GM12891 (cell line): Measurements from ENCODE around the gene KLHL5.

Experiments used
- DNase-seq: peaks from one replicate; pipeline ENCODE4 v3.0.0; 2011; ENCODE audit warnings: low spot score; ENCODE audit not compliant: insufficient read length
- FAIRE-seq: peaks from 2 replicates; lab custom pipeline; 2011; peaks lifted over from hg19 to GRCh38; lab: Jason Lieb, UNC
- PAX5 ChIP-seq: IDR thresholded peaks from 2 replicates; pipeline ENCODE4 v1.6.1; 2011; ENCODE audit warnings: low read length, moderate library complexity, mild to moderate bottlenecking; ENCODE audit not compliant: insufficient read depth, severe bottlenecking
- POLR2A ChIP-seq: IDR thresholded peaks from 2 replicates; pipeline ENCODE4 v1.6.1; 2011; ENCODE audit warnings: low read depth, low read length, control low read depth
- POLR2AphosphoS5 ChIP-seq: IDR thresholded peaks from 2 replicates; pipeline ENCODE4 v1.6.1; 2011; ENCODE audit warnings: low read depth, low read length, control low read depth
- POU2F2 ChIP-seq: IDR thresholded peaks from 2 replicates; pipeline ENCODE4 v1.6.1; 2011; ENCODE audit warnings: low read depth, mild to moderate bottlenecking, control low read depth, low read length, moderate library complexity
- SPI1 ChIP-seq: IDR thresholded peaks from 2 replicates; pipeline ENCODE4 v1.6.1; 2011; ENCODE audit warnings: low read depth, low read length, control low read depth
- TAF1 ChIP-seq: IDR thresholded peaks from 2 replicates; pipeline ENCODE4 v1.6.1; 2011; ENCODE audit warnings: low read depth, low read length, control low read depth

Gene KLHL5

DNA sequence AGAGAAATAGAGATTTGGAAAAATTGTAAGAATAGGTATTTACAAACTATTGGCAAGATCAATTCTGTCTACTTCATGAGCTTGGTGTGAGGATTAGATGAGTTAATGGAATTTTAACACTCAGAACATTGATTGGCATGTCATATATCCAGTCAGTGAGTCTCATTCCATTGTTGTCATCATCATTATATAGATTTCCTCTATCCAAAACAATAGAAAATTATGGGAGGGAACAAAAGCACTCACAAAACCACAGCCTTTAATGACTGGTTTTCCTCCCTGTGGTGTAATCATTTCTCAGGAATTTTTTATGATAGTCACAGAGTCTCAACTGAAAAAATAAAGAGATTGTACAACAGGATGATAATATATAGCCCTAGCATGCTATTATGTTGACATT is 21.1 kb downstream of the KLHL5 start:
- FAIRE-seq, result no peak
- DNase-seq, result no peak

DNA sequence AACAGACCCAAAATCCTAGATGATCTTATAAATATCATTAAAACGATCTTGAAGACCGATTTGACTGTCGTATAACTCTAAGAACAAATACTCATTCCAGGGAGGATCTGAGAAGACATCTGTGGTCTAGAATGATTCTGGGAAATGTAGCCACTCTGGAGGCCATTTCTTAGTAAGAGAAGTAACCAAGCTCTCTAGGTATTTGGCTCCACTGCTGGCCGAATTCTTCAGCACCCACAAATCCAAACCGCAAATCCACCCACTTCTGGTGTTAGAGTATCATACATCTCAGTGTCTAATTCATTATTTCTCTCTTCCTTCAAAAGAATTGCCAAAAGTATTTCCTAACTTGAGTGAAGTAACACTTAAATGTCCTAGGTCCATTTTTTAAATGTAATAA is 23.9 kb downstream of the KLHL5 start:
- TF ChIP-seq POLR2A (no peak), PAX5 (no peak), SPI1 (no peak), TAF1 (no peak), POU2F2 (no peak), POLR2AphosphoS5 (no peak)
- DNase-seq (no peak), FAIRE-seq (no peak)

More for the DNA sequence above, 21.1 kb downstream of the KLHL5 start:
- TF ChIP-seq POU2F2, result no peak
- no peak for TF ChIP-seq POLR2AphosphoS5
- TF ChIP-seq PAX5, result no peak
- no peak for TF ChIP-seq TAF1
- TF ChIP-seq POLR2A, result no peak
- TF ChIP-seq SPI1, result no peak

DNA sequence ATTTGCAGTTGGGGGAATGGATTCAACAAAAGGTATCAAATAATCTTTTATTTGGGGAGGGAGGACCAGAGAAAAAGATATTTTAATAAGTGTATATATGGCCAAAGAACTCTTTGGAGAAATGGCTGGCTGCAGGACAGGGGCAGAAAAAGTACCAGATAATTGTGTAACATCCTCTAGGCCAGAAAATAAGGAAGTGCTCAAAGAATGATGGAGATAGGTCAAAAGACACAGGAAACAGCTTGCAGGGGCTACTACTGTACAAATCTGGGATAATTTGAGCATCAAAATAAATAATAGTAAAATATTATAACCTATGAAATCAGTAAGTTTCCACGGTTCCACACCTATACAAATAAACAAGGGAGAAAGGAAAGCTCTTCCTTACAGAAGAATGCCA is 34.8 kb downstream of the KLHL5 start:
- TF ChIP-seq PAX5 (no peak), SPI1 (peak; percentile 52)
- no peak for DNase-seq
- no peak for FAIRE-seq

DNA sequence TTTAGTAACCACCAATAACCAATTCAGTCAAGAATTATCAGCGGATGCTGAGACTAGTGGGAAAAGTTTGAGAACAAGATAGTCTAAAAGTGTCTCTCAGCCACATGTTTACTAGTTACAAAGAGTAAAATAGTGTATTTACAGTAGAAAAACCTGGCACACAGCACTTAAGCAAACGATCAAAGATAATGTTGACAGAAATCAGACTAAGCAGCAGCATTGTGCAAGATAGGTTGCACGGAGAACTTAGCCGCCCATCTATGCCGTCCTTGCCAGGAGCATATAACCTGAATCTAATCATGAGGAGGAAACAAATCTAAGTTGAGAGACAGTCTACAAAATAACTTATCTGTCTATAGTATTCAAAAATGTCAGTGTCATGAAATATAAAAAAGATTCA is 35.3 kb downstream of the KLHL5 start:
- DNase-seq (no peak), FAIRE-seq (no peak)
- no peak for TF ChIP-seq TAF1
- no peak for TF ChIP-seq SPI1
- no peak for TF ChIP-seq PAX5
- TF ChIP-seq POLR2A, result no peak
- no peak for TF ChIP-seq POU2F2
- TF ChIP-seq POLR2AphosphoS5, result no peak

DNA sequence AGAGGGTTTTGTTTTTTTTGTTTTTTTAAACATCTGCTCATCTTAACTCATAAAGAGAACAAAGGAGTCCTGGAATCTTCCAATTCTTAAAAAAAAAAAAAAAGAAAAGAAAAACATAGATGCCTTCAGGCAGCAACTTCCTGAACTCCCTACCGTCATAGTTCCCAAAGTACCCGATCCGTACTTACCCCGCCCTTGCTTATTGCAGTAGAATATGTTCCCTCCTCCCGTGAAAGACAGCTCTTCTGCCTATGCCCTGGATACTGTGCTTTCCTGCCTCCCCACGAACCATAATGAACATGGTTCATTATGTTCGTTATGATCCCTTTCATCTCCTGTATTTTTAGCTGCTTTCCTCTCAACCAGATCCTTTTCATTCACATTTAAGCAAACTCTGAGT is 40.3 kb downstream of the KLHL5 start:
- TF ChIP-seq POU2F2, result no peak
- no peak for TF ChIP-seq POLR2AphosphoS5
- TF ChIP-seq PAX5, result no peak
- TF ChIP-seq SPI1, result no peak
- TF ChIP-seq POLR2A, result no peak
- no peak for TF ChIP-seq TAF1
- DNase-seq (no peak), FAIRE-seq (no peak)

DNA sequence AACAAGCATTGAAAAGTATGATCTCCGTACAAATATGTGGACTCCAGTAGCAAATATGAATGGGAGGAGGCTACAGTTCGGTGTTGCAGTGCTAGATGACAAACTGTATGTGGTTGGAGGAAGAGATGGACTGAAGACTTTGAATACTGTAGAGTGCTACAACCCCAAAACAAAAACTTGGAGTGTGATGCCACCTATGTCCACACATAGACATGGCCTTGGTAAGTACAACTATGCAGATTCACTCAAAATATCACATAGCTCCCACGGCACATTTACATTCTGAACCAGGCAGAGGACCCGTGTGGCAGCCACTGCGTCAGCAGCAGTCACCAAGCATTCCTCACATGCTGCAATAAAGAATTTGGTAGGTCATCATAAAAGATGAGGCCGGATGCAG is 41.3 kb downstream of the KLHL5 start:
- DNase-seq (no peak), FAIRE-seq (no peak)
- TF ChIP-seq POLR2AphosphoS5, result no peak
- no peak for TF ChIP-seq TAF1
- TF ChIP-seq PAX5, result no peak
- TF ChIP-seq POLR2A, result no peak
- no peak for TF ChIP-seq SPI1
- TF ChIP-seq POU2F2, result no peak

DNA sequence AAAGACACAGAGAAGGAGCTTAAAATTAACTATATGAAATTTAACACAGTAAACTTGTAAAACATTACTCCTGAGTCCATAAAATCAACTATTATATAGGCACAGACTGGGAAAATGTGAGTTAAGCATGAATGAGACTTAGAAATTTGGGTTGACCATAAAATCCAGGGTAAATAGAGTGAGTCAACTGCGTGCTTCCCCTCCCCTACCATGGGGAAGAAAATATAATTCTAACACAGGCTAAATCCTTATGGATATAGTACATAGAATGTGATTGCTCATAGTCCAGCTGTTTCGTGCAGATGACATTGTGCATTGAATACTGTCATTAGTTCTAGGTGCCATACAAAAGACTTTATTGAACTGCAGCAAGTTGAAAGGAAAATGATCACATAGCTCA is 42.2 kb downstream of the KLHL5 start:
- FAIRE-seq (no peak), DNase-seq (no peak)
- TF ChIP-seq POU2F2, result no peak
- no peak for TF ChIP-seq PAX5
- no peak for TF ChIP-seq POLR2AphosphoS5
- TF ChIP-seq TAF1, result no peak
- TF ChIP-seq POLR2A, result no peak
- no peak for TF ChIP-seq SPI1

DNA sequence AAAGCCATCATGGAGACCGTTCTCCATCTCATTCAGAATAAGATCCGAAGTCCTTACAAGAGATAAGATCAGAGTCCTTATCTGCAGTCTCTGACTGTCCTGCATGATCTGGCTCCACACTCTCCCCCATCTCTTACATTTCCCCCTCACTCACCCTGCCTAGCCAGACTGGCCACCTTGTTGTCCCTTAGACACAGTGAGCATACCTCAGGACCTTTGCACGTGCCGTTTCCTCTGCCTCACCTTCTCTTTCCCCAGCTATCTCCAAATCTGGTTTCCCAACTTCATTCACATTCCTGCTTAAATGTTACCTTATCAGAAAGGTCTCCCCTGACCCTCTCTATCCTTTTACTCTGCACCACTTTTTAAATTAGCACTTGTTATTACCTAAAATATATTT is 44.0 kb downstream of the KLHL5 start:
- no peak for TF ChIP-seq PAX5
- DNase-seq, result no peak
- FAIRE-seq, result no peak

DNA sequence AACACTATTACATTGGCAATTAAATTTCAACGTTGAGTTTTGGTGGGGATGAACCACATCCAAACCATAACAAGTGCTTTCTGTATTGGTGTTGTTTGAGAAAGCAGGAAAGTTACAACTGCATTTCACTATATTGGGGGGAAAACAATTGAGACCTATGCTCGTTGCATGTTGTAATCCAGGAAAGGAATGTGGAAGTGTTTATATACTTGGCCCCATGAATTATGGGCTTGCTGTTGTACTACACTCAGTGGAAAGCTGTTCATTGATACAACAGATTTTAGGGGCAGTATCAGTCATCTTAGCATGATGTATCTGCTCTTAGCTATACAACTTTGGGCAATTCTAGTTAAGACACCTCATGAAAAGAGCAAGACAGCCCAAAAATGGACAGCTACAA is 52.4 kb downstream of the KLHL5 start:
- TF ChIP-seq SPI1, result no peak
- no peak for TF ChIP-seq POLR2A
- TF ChIP-seq POLR2AphosphoS5, result no peak
- TF ChIP-seq POU2F2, result no peak
- TF ChIP-seq TAF1, result no peak
- TF ChIP-seq PAX5, result no peak
- no peak for FAIRE-seq

DNA sequence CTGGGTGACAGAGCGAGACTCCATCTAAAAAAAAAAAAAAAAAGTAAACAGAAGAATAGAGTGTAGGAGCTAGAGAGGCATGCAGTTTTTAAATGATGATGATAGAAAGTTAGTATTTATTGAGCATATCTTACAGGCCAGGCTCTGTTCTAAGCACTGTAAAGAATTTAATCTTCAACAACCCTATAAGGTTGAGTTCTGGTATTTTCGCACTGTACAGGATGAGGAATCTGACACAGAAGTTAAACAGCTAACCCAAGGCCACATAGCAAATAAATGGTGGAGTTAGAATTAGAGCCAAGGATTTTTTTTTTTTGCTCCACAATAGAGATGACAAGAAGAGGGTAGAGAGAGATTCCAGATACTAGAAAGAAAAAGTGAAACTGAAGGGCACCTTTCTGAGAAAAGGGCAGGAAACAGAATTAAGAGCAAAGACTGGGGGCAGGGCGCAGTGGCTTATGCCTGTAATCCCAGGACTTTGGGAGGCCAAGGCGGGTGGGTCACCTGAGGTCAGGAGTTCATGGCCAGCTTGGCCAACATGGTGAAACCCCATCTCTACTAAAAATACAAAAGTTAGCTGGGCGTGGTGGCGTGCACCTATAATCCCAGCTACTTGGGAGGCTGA is 56.1 kb downstream of the KLHL5 start:
- no peak for TF ChIP-seq POU2F2
- no peak for TF ChIP-seq TAF1
- TF ChIP-seq POLR2AphosphoS5, result no peak
- no peak for TF ChIP-seq PAX5
- DNase-seq (no peak), FAIRE-seq (no peak)

More for the DNA sequence above, 52.4 kb downstream of the KLHL5 start:
- DNase-seq, result no peak

DNA sequence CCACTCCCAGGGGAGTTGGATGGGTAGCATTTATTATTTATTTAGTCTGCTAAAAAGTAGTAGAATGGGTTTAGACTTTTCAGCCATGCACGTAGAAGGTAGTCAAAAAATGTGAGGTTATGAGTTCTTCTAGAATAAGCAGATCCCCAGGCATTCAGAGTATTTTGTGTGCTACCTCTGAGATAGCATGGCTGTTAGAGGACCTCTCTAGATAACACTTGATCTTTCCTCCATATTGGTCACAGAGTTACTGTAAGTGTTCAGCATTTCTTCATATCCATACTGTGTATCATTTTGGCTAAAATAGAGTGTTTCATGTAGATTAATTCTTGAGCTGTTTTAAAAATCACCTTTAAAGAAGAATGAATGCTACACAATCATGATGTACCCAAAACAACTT is 58.4 kb downstream of the KLHL5 start:
- DNase-seq, result no peak
- no peak for TF ChIP-seq SPI1
- no peak for FAIRE-seq
